NCI-H128 (cell line): ENCODE data around the gene CFTR.
"Not testable (repeated sequence)": the region's sequence is repeated elsewhere in the genome, so short reads cannot be mapped to it uniquely, and the experiment has no call there.

Experiments used
- DNase-seq: peaks from one replicate; lab custom pipeline; 2025; ENCODE audit not compliant: unreplicated experiment; lab: John Stamatoyannopoulos, UW

CFTR gene

GRCh38 chr7:117683430-117684175, 203.8 kb downstream of the CFTR start:
- DNase-seq, result no peak

GRCh38 chr7:117685795-117686194, 206.0 kb downstream of the CFTR start:
- DNase-seq, result no peak

DNA sequence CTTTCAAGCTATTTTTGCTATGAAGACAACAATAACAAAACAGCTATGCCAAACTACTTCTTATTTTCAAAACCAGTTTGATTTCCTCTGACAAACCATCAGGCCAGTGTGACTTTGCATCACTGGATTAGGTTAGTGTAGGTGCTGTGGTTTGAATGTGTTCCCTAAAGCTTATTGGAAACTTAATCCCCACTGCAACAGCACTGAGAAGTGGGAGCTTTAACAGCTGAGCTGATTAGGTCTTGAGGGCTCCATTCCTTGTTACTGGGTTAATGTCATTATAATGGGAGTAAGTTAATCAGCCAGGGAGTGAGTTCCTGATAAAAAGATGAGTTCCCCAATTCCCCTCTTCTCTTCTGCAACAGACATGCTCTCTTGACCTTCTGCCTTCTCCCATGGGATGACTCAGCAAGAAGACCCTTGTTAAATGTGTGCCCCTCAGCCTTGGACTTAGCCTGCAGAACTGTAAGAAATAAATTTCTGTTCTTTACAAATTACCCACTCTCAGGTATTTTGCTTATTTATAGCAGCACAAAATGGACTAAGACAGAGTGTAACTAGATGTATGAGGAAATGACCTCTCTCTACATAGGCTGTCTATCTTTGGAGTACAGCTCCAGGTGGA, 206.6 kb downstream of the CFTR start:
- DNase-seq, result no peak

GRCh38 chr7:117688126-117688525, 208.3 kb downstream of the CFTR start:
- DNase-seq, result no peak

DNA sequence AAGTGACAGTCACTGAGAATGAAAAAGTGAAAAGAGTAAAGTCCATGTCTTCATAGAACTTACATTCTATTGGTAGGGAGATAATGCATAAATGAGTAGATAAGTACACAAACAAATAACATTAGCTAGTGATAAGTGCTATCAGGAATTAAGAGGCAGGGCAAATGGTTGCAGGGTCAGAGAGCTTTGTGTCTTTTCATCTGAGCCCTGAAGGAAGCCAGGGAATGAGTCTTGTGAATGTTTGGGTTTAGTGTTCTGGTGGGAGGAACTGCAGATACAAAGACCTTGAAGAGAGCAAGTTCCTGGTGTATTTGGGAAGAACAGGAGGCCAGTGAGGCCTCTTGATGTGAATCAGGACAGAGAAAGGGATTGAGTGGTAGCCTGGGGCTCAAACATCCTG, 209.6 kb downstream of the CFTR start:
- no peak for DNase-seq

- DNase-seq, result no peak
These were observed 210.3 kb downstream of the CFTR start for GRCh38 chr7:117690147-117690546.

GRCh38 chr7:117692338-117692737, 212.5 kb downstream of the CFTR start:
- DNase-seq, result no peak

DNA sequence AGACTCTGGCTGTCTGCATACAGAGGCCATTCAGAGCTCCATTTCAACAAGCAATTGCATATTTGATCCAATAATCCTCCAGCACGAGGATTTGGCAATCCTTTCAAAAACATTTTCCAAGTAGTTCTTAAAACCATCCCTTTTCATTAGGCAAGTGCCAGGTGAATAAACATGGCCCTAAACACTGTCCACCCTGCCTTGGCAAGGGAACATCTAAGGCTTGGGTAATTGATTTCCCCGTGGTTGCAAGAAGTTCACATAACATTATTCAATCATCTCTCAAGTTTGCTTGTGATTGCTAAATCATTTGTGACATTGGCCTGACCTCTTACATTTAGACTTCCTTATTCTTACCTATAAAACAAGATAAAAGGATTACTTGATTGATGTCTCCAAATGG, 218.2 kb downstream of the CFTR start:
- no peak for DNase-seq

DNA sequence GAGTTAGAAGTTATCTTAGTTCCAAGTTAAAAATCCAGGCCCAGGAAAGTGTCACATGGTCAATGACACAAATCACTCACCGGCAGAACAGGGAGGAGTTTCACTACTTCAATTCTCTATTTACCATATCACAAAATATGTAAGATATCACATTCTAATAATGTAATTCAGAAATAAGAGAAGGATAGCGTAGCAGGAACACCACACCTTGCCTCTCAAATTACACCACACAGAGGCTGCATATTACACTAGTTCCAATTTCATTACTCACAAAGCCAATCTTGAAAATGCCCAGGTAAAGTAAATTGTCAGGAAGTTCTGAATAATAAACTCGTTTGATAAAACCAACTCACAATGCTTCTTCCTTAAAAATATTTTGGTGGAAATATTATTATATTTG, 224.2 kb downstream of the CFTR start:
- DNase-seq, result no peak

DNA sequence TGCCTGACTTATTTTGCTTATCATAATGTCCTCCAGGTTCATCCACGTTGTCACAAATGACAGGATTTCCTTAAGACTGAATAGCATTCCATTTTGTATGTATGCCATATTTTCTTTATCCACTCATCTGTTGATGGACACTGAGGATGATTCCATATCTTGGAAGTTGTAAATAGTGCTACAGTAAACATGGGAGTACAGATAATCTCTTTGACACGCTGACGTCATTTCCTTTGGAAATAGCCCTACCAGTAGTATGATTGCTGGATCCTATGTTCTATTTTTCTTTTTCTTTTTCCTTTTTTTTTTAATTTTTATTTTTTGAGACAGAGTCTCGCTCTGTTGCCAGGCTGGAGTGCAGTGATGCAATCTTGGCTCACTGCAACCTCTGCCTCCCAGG, 225.8 kb downstream of the CFTR start:
- DNase-seq, result no peak

- DNase-seq, result no peak
These were observed 226.4 kb downstream of the CFTR start for GRCh38 chr7:117706210-117706609.

DNA sequence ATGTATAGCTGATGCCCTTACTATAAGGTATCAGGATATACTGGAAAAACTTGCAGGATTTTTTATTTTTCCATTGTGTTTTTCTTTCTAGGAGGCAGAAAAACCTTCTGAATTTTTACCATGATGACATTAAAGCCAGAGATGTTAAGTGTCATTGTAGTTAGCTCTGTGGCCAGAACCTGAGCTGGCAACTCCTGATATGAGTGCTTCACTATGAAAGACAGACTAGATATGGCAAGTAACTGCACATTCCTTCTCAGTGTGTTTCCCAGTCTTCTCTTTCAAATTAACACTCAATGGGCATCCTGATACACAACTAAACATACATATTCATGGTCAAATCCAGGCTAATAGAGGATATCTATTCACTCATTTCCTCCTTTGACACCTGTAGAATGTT, 227.3 kb downstream of the CFTR start:
- DNase-seq, result no peak

GRCh38 chr7:117708173-117708572, 228.3 kb downstream of the CFTR start:
- DNase-seq, result not testable (repeated sequence)

GRCh38 chr7:117711556-117711955, 231.7 kb downstream of the CFTR start:
- DNase-seq, result no peak

GRCh38 chr7:117715784-117716445, 236.1 kb downstream of the CFTR start:
- DNase-seq, result peak; percentile 3

GRCh38 chr7:117716707-117717299, 237.0 kb downstream of the CFTR start:
- DNase-seq, result no peak

DNA sequence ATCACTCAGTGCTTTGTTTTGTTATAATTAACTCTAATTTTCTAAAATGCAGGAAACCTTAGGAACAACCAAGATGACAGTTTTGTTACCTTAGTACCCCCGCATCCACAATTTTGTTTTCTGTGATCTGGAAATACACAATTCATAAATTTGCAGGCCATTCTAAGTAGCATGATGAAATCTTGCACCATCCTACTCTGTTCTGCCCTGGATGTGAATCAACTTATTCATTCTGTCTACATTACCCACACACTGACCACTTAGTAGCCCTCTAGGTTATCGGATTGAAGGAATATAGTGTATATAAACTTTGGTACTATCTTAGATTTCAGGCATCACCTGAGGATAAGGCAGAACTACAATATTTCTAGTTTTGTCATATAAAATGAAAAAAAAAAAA, 237.5 kb downstream of the CFTR start:
- no peak for DNase-seq
